Activated naive CD8-positive, alpha-beta T cell (primary cell): ENCODE data around the gene RAB10.
"Not testable (repeated sequence)": the region's sequence is repeated elsewhere in the genome, so short reads cannot be mapped to it uniquely, and the experiment has no call there.

Experiments used
- H3K27ac Mint-ChIP-seq: one replicate; pipeline ENCODE4 v1.8.0; 2021; ENCODE audit warnings: mixed read lengths
- H3K27me3 Mint-ChIP-seq: one replicate; pipeline ENCODE4 v1.8.0; 2021; ENCODE audit warnings: mixed read lengths
- H3K36me3 Mint-ChIP-seq: one replicate; pipeline ENCODE4 v1.8.0; 2021; ENCODE audit warnings: mixed read lengths
- H3K4me1 Mint-ChIP-seq: one replicate; pipeline ENCODE4 v1.8.0; 2021; ENCODE audit warnings: low read depth, mixed read lengths
- H3K4me3 Mint-ChIP-seq: one replicate; pipeline ENCODE4 v1.8.0; 2021; ENCODE audit warnings: mild to moderate bottlenecking, mixed read lengths
- H3K9me3 Mint-ChIP-seq: one replicate; pipeline ENCODE4 v1.8.0; 2021; ENCODE audit warnings: low read depth, mixed read lengths

Gene RAB10

GRCh38 chr2:26033818-26034636, at the start of gene RAB10:
Gene RAB10, plus strand, starts transcription at chr2:26034084. Its CDS starts 525 bp downstream, at chr2:26034609.
- Mint-ChIP-seq H3K9me3 (no peaks in the 10 kb centered on the region), H3K36me3 (no peaks in the 10 kb centered on the region), H3K27ac (peak within 1 kb of the TSS; percentile 93)

GRCh38 chr2:25988134-25988533, 45.8 kb upstream of the RAB10 start:
- Mint-ChIP-seq H3K9me3 (no peaks in the 10 kb centered on the region), H3K36me3 (no peaks in the 10 kb centered on the region), H3K27ac (no peak overlapping the region), H3K4me1 (peaks cover 8% of the 10 kb centered on the region), H3K27me3 (no peaks in the 10 kb centered on the region), H3K4me3 (no peak overlapping the region)

More at GRCh38 chr2:26033818-26034636, at the start of gene RAB10:
- Mint-ChIP-seq H3K4me1 (peaks cover 32% of the 10 kb centered on the region), H3K4me3 (peak within 1 kb of the TSS; percentile 92), H3K27me3 (no peaks in the 10 kb centered on the region)

- H3K27ac Mint-ChIP-seq: no peak overlapping the region
- H3K4me3 Mint-ChIP-seq: no peak overlapping the region
- no peaks in the 10 kb centered on the region for H3K36me3 Mint-ChIP-seq
- no peaks in the 10 kb centered on the region for H3K9me3 Mint-ChIP-seq
- H3K4me1 Mint-ChIP-seq: peaks cover 8% of the 10 kb centered on the region
- H3K27me3 Mint-ChIP-seq: no peaks in the 10 kb centered on the region
These were observed 44.7 kb upstream of the RAB10 start for GRCh38 chr2:25989154-25989553.

- no peak overlapping the region for H3K4me3 Mint-ChIP-seq
- no peaks in the 10 kb centered on the region for H3K9me3 Mint-ChIP-seq
- H3K27me3 Mint-ChIP-seq: no peaks in the 10 kb centered on the region
- H3K4me1 Mint-ChIP-seq: peaks cover 8% of the 10 kb centered on the region
- no peaks in the 10 kb centered on the region for H3K36me3 Mint-ChIP-seq
- no peak overlapping the region for H3K27ac Mint-ChIP-seq
These were observed 41.9 kb upstream of the RAB10 start for GRCh38 chr2:25991965-25992364.

- Mint-ChIP-seq H3K36me3 (no peaks in the 10 kb centered on the region), H3K27ac (no peak overlapping the region), H3K27me3 (no peaks in the 10 kb centered on the region), H3K9me3 (no peaks in the 10 kb centered on the region), H3K4me1 (peaks cover 8% of the 10 kb centered on the region), H3K4me3 (no peak overlapping the region)
These were observed 41.3 kb upstream of the RAB10 start for GRCh38 chr2:25992556-25992955.

- Mint-ChIP-seq H3K4me1 (peaks cover 8% of the 10 kb centered on the region), H3K27ac (no peak overlapping the region), H3K9me3 (no peaks in the 10 kb centered on the region), H3K36me3 (no peaks in the 10 kb centered on the region), H3K4me3 (no peak overlapping the region), H3K27me3 (no peaks in the 10 kb centered on the region)
These were observed 40.8 kb upstream of the RAB10 start for GRCh38 chr2:25993049-25993448.

- Mint-ChIP-seq H3K4me3 (no peak overlapping the region), H3K27ac (no peak overlapping the region), H3K27me3 (no peaks in the 10 kb centered on the region), H3K36me3 (no peaks in the 10 kb centered on the region), H3K4me1 (peaks cover 8% of the 10 kb centered on the region), H3K9me3 (no peaks in the 10 kb centered on the region)
These were observed 39.4 kb upstream of the RAB10 start for GRCh38 chr2:25994509-25994908.

GRCh38 chr2:25996844-25997243, 37.0 kb upstream of the RAB10 start:
- Mint-ChIP-seq H3K27me3 (no peaks in the 10 kb centered on the region), H3K9me3 (no peaks in the 10 kb centered on the region), H3K4me1 (peaks cover 3% of the 10 kb centered on the region), H3K27ac (no peak overlapping the region), H3K4me3 (no peak overlapping the region), H3K36me3 (no peaks in the 10 kb centered on the region)

GRCh38 chr2:25998816-25999383, 35.0 kb upstream of the RAB10 start:
- H3K27me3 Mint-ChIP-seq, H3K4me3 Mint-ChIP-seq, H3K36me3 Mint-ChIP-seq, H3K4me1 Mint-ChIP-seq, H3K9me3 Mint-ChIP-seq, H3K27ac Mint-ChIP-seq: not testable (repeated sequence)

- H3K9me3 Mint-ChIP-seq, H3K27ac Mint-ChIP-seq, H3K36me3 Mint-ChIP-seq, H3K4me3 Mint-ChIP-seq, H3K4me1 Mint-ChIP-seq, H3K27me3 Mint-ChIP-seq: not testable (repeated sequence)
These were observed 34.5 kb upstream of the RAB10 start for GRCh38 chr2:25999406-25999805.

GRCh38 chr2:26000561-26001082, 33.3 kb upstream of the RAB10 start:
- H3K27ac Mint-ChIP-seq: no peak overlapping the region
- H3K36me3 Mint-ChIP-seq: no peaks in the 10 kb centered on the region
- H3K4me1 Mint-ChIP-seq: no peaks in the 10 kb centered on the region
- H3K27me3 Mint-ChIP-seq: no peaks in the 10 kb centered on the region
- H3K4me3 Mint-ChIP-seq: no peak overlapping the region
- no peaks in the 10 kb centered on the region for H3K9me3 Mint-ChIP-seq

- no peak overlapping the region for H3K4me3 Mint-ChIP-seq
- H3K36me3 Mint-ChIP-seq: no peaks in the 10 kb centered on the region
- no peaks in the 10 kb centered on the region for H3K4me1 Mint-ChIP-seq
- H3K27me3 Mint-ChIP-seq: no peaks in the 10 kb centered on the region
- no peak overlapping the region for H3K27ac Mint-ChIP-seq
- no peaks in the 10 kb centered on the region for H3K9me3 Mint-ChIP-seq
These were observed 32.0 kb upstream of the RAB10 start for GRCh38 chr2:26001743-26002351.

GRCh38 chr2:26002632-26003310, 31.1 kb upstream of the RAB10 start:
- no peaks in the 10 kb centered on the region for H3K27me3 Mint-ChIP-seq
- no peak overlapping the region for H3K27ac Mint-ChIP-seq
- H3K36me3 Mint-ChIP-seq: no peaks in the 10 kb centered on the region
- H3K9me3 Mint-ChIP-seq: no peaks in the 10 kb centered on the region
- H3K4me1 Mint-ChIP-seq: no peaks in the 10 kb centered on the region
- no peak overlapping the region for H3K4me3 Mint-ChIP-seq

GRCh38 chr2:26008095-26008494, 25.8 kb upstream of the RAB10 start:
- Mint-ChIP-seq H3K27ac (no peak overlapping the region), H3K4me3 (no peak overlapping the region), H3K4me1 (no peaks in the 10 kb centered on the region), H3K27me3 (no peaks in the 10 kb centered on the region), H3K36me3 (peaks cover 3% of the 10 kb centered on the region), H3K9me3 (peaks cover 3% of the 10 kb centered on the region)
